D721Med (cell line): ENCODE measurements around the gene NPTX1.

Experiments used
- DNase-seq: peaks from one replicate; pipeline ENCODE4 v3.0.0; 2011; ENCODE audit warnings: low spot score; ENCODE audit not compliant: insufficient read length
- FAIRE-seq: peaks from 2 replicates; lab custom pipeline; 2011; peaks lifted over from hg19 to GRCh38; lab: Jason Lieb, UNC
- TF ChIP-seq, protein P1 (sequence below): IDR thresholded peaks from 2 replicates; pipeline ENCODE4 v1.5.1; 2012; ENCODE audit warnings: mild to moderate bottlenecking, control low read depth; ENCODE audit not compliant: insufficient read depth; ENCODE audit errors: missing control alignments

Gene NPTX1

GRCh38 chr17:80424878-80425765 lies 51.3 kb downstream of the NPTX1 start:
- FAIRE-seq (no peak), DNase-seq (peak; percentile 6)
- TF ChIP-seq, protein P1, sequence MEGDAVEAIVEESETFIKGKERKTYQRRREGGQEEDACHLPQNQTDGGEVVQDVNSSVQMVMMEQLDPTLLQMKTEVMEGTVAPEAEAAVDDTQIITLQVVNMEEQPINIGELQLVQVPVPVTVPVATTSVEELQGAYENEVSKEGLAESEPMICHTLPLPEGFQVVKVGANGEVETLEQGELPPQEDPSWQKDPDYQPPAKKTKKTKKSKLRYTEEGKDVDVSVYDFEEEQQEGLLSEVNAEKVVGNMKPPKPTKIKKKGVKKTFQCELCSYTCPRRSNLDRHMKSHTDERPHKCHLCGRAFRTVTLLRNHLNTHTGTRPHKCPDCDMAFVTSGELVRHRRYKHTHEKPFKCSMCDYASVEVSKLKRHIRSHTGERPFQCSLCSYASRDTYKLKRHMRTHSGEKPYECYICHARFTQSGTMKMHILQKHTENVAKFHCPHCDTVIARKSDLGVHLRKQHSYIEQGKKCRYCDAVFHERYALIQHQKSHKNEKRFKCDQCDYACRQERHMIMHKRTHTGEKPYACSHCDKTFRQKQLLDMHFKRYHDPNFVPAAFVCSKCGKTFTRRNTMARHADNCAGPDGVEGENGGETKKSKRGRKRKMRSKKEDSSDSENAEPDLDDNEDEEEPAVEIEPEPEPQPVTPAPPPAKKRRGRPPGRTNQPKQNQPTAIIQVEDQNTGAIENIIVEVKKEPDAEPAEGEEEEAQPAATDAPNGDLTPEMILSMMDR = no peak

GRCh38 chr17:80424261-80424660 lies 52.1 kb downstream of the NPTX1 start:
- FAIRE-seq = no peak
- TF ChIP-seq, protein P1 = no peak

GRCh38 chr17:80423536-80424225 lies 52.7 kb downstream of the NPTX1 start:
- TF ChIP-seq, protein P1 = no peak
- FAIRE-seq (no peak), DNase-seq (peak; percentile 9)

More at GRCh38 chr17:80424261-80424660, 52.1 kb downstream of the NPTX1 start:
- no peak for DNase-seq

- TF ChIP-seq, protein P1 = no peak
- DNase-seq (no peak), FAIRE-seq (no peak)
These were observed 53.4 kb downstream of the NPTX1 start for GRCh38 chr17:80422981-80423380.

DNA sequence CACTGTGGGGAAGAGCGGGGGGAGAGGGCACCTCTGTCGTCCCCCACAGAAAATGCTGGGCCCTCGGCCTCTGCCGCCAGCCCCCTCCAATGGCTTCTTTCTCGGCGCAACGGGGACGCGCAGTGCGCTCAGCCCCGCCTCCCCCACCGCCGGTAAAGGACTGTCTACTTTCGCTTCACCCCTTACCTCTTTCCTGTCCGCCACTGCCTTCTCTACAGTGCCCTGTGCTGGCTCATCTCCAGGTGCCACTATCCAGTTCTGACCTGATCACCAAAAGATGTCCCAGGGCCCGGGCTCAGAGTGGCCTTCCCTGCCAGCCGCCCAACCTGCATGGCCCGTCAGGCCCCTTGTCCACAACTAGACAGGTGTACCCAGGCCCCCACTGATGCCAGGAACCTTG lies 54.1 kb downstream of the NPTX1 start:
- TF ChIP-seq, protein P1 = no peak
- DNase-seq (peak; percentile 5), FAIRE-seq (no peak)

DNA sequence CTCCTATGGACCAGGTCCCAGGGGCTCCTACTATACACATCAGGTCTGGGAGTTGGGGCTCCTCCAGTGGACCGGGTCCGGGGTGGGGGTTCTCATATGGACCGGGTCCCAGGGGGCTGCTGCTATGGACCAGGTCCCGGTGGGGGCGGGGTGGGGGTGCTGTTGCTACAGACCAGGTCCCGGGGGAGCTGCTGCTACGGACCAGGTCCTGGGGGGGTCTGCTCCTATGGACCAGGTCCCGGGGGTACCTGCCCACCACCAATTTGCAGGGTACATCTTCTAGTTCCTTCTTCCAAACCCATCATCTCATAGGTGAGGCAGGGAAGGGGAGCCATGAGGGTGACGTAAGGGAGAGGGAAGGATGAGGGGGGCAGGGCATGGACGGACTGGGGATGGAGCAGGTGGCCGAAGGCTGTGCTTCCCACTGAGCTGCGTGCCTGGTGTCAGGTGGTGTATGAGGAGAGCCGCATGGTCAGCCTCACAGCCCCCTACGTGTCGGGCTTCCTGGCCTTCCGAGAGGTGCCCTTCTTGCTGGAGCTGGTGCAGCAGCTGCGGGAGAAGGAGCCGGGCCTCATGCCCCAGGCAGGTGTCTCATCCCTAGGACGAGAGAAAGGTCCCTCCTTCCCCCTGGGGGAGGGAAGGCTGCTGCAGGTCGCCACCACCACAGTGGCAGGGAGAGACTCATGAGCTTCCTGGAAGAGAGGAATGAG lies 54.9 kb downstream of the NPTX1 start:
- TF ChIP-seq, protein P1 = no peak
- DNase-seq (peak; percentile 14), FAIRE-seq (no peak)
